ENCODE measurements around the gene ARRDC3.

- TF ChIP-seq POLR2A (IDR thresholded peaks at IDR 0.05) (no peak), CTCF (IDR thresholded peaks at IDR 0.05) (no peak)
These were observed 21.3 kb downstream of the ARRDC3 start for GRCh38 chr5:91361790-91362189.
